Peyer's patch (tissue), 4 donors: ENCODE measurements around the gene PLCD4.

Experiments used
- CTCF ChIP-seq, 6 experiments: fragments of 450-650 bp in 4 of 6; fragments of 200-600 bp in 2 of 6; sonication (generic) in 1 of 6; IDR thresholded peaks; one replicate each; pipeline ENCODE4 v1.5.1; 2017 to 2019; ENCODE audit warnings: antibody characterized with exemption in 6 of 6, mild to moderate bottlenecking in 3 of 6, moderate library complexity in 1 of 6
- POLR2A ChIP-seq, 2 donors: fragments of 450-650 bp; IDR thresholded peaks; one replicate each; pipeline ENCODE4 v1.5.1; 2017; ENCODE audit warnings: antibody characterized with exemption in 2 of 2, mild to moderate bottlenecking in 2 of 2, moderate library complexity in 2 of 2

- TF ChIP-seq POLR2A (IDR thresholded peaks at IDR 0.05) (no peak), CTCF (IDR thresholded peaks at IDR 0.05) (no peak)
Measured at GRCh38 chr2:218582076-218582475, 25.6 kb upstream of the PLCD4 start.
